Activated naive CD8-positive, alpha-beta T cell treated with anti-CD3 and anti-CD28 coated beads for 36 hours (primary cell): ENCODE results near the gene OCRL. TPM values are rescaled to one million over a fixed set of nuclear protein-coding genes. Genes with fewer than 3 reads are reported as not detected.
A peak's percentile ranks its signal among the peaks of the same experiment; 100 is the strongest.

Source experiments
- DNase-seq: peaks from one replicate; pipeline ENCODE4 v3.0.0; 2021
- H3K27ac Mint-ChIP-seq: one replicate; pipeline ENCODE4 v1.8.0; 2022; ENCODE audit warnings: mild to moderate bottlenecking, moderate library complexity, mixed read lengths
- H3K27me3 Mint-ChIP-seq: one replicate; pipeline ENCODE4 v1.8.0; 2022; ENCODE audit warnings: mild to moderate bottlenecking, mixed read lengths
- H3K36me3 Mint-ChIP-seq: one replicate; pipeline ENCODE4 v1.8.0; 2021; ENCODE audit warnings: mild to moderate bottlenecking, mixed read lengths
- H3K4me1 Mint-ChIP-seq: one replicate; pipeline ENCODE4 v1.8.0; 2021; ENCODE audit warnings: mixed read lengths
- H3K4me3 Mint-ChIP-seq: one replicate; pipeline ENCODE4 v1.8.0; 2022; ENCODE audit warnings: mild to moderate bottlenecking, moderate library complexity, mixed read lengths
- H3K9me3 Mint-ChIP-seq: one replicate; pipeline ENCODE4 v1.8.0; 2022; ENCODE audit warnings: mixed read lengths
- total RNA-seq, 2 experiments: library from RNA; stranded (reverse); gene quantifications; one replicate each; pipeline ENCODE4 v1.2.3, GENCODE V29; 2021

Gene OCRL
- 1 to 10 TPM; 3.9 to 4.0 TPM for total RNA-seq

GRCh38 chrX:129540068-129540653, at the start of gene OCRL:
Gene OCRL (plus strand): TSS chrX:129540259. CDS start chrX:129540440, 181 bp downstream.
- Mint-ChIP-seq H3K4me3 (peak within 1 kb of the TSS; percentile 70), H3K27me3 (no peaks in the 10 kb centered on the region), H3K9me3 (no peaks in the 10 kb centered on the region), H3K36me3 (peaks cover 1% of the 10 kb centered on the region), H3K4me1 (peaks cover 7% of the 10 kb centered on the region), H3K27ac (no peak within 1 kb of the TSS)
- peak; percentile 62 for DNase-seq

DNA sequence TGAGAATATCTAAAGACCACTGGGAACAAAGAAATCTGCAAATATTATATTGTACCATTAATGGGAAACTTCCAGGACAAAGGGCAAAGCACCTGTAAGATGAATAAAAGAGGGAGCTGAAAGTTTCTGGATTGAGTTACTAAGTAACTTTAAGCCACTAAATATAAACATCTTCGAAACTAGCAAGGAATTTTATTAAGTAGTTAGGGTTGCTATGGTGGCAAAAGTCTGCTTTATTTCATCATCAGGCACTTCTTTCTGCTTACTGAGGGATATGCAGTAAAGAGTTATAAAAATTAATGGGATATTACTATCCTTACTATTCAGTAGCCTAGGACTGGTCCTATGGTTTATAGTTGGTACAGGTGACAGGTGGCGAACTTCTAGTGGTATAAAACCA, 49.7 kb upstream of the OCRL start:
- no peaks in the 10 kb centered on the region for H3K27me3 Mint-ChIP-seq
- no peak for DNase-seq
- no peaks in the 10 kb centered on the region for H3K36me3 Mint-ChIP-seq
- H3K9me3 Mint-ChIP-seq, result no peaks in the 10 kb centered on the region
- H3K4me3 Mint-ChIP-seq, result no peak overlapping the region
- no peak overlapping the region for H3K27ac Mint-ChIP-seq
- no peaks in the 10 kb centered on the region for H3K4me1 Mint-ChIP-seq

DNA sequence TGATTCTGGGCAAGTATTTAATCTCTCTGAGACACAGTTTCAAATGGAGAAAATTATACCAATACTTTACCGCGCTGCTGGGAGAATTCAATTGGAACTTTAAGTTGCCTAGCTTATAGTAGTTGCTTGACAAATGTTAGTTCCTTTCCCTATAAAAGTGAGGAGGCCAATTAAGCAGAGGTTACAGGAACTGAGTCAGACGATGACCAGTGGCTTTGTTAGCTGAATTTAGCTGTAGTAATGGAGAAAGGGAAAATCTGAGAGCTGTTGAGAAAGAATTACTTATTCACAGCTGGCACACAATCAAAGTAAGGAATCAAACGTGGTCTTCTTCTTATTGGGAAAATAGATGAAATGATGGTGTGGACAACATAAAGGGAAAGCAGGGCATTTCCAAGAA, 46.4 kb upstream of the OCRL start:
- no peak overlapping the region for H3K27ac Mint-ChIP-seq
- H3K4me3 Mint-ChIP-seq, result no peak overlapping the region
- no peaks in the 10 kb centered on the region for H3K4me1 Mint-ChIP-seq
- H3K27me3 Mint-ChIP-seq, result no peaks in the 10 kb centered on the region
- no peaks in the 10 kb centered on the region for H3K36me3 Mint-ChIP-seq
- H3K9me3 Mint-ChIP-seq, result no peaks in the 10 kb centered on the region
- no peak for DNase-seq

DNA sequence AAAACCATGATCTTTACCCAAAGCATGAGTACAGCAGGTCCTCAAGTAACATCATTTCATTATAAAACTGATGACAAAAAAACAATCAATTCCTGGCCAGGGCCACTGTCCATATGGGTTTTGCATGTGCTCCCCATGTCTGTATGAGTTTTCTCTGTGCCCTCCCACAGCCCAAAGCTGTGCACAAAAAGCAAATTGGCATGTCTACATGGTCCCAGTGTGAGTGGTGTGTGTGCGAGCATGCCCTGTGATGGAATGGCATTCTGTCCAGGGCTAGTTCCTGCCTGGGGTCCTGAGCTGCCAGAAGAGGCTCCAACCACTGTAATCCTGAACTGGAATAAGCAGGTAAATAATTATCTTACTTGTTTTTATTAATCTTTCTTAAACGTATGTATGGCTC, 45.2 kb upstream of the OCRL start:
- Mint-ChIP-seq H3K27me3 (no peaks in the 10 kb centered on the region), H3K36me3 (no peaks in the 10 kb centered on the region), H3K27ac (no peak overlapping the region), H3K4me3 (no peak overlapping the region), H3K9me3 (no peaks in the 10 kb centered on the region), H3K4me1 (no peaks in the 10 kb centered on the region)
- DNase-seq, result no peak

DNA sequence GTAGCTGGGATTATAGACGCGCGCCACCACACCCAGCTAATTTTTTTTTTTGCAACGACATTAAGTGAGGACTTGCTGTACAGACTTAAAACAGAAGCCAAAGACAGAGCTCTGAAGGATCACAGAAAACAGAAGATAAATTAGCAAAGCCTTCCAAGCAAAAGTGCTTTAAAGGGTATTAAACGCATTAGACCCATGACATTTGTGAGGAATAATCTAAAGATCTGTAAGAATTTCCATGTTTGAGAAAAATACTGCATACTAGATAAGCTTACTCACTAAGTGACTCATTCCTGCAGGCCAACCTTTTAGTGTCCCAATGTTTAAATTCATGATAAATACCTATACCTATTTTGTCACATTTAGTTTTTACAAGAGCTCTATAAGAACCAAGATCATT, 44.2 kb upstream of the OCRL start:
- Mint-ChIP-seq H3K36me3 (no peaks in the 10 kb centered on the region), H3K9me3 (no peaks in the 10 kb centered on the region), H3K27me3 (no peaks in the 10 kb centered on the region), H3K27ac (no peak overlapping the region), H3K4me3 (no peak overlapping the region), H3K4me1 (no peaks in the 10 kb centered on the region)
- no peak for DNase-seq

DNA sequence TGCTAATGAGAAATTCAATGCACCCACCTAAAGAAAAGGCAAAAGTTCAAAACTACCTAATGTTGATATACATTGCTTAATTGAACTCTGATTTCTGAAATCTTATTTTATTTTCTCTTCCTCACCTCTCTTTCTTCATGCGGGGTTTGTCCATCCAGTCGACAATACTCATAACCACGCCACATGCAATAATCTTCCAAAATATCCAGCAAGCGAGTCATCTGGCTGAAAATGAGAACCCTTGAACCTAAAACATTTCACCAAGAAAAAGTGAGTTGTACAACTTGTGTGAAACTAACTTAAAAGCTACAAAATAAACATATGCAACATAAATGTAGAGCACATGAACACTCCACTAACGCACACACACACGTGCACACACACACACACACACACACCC, 43.4 kb upstream of the OCRL start:
- Mint-ChIP-seq H3K9me3 (no peaks in the 10 kb centered on the region), H3K36me3 (no peaks in the 10 kb centered on the region), H3K27ac (no peak overlapping the region), H3K27me3 (no peaks in the 10 kb centered on the region), H3K4me3 (no peak overlapping the region), H3K4me1 (no peaks in the 10 kb centered on the region)
- DNase-seq, result no peak

DNA sequence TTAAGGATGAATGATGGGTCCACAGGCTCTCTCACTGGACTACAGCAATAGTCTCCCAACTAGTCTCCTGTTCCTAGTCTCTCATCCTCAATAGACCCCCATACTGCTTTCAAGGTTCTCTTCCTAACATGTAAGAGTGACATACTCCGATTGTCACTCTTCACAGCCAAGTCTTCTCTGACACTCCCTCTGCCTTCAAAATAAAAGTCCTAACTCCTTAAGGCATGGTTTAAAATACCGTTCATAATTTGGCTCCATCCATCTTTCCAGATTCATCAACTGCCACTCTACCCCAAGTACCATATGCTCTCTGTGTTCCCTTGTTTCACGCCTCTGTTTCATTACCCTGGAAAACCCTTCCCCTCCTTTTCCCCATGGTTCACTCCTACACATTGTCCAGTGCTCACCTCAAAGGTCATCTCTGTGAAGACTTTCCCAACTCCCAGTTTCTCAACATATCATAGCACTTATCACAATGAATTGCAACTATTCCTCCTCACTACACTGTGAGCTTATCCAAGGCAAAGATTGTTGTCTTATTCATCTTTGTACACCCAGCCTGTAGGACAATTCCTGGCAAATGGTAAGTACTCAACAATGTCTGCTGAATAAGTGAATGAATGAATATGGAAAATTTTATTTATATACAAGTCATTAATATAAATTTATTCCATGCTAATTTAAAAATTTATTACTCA, 42.8 kb upstream of the OCRL start:
- Mint-ChIP-seq H3K27me3 (no peaks in the 10 kb centered on the region), H3K4me3 (no peak overlapping the region), H3K27ac (no peak overlapping the region), H3K36me3 (no peaks in the 10 kb centered on the region), H3K9me3 (no peaks in the 10 kb centered on the region), H3K4me1 (no peaks in the 10 kb centered on the region)
- no peak for DNase-seq

- Mint-ChIP-seq H3K9me3 (no peaks in the 10 kb centered on the region), H3K4me1 (peaks cover 4% of the 10 kb centered on the region), H3K4me3 (no peak overlapping the region), H3K27ac (no peak overlapping the region), H3K36me3 (no peaks in the 10 kb centered on the region), H3K27me3 (no peaks in the 10 kb centered on the region)
- no peak for DNase-seq
These were observed 29.7 kb upstream of the OCRL start for GRCh38 chrX:129510331-129510730.

- DNase-seq, result no peak
- Mint-ChIP-seq H3K9me3 (no peaks in the 10 kb centered on the region), H3K27ac (no peak overlapping the region), H3K36me3 (no peaks in the 10 kb centered on the region), H3K4me1 (peaks cover 4% of the 10 kb centered on the region), H3K27me3 (no peaks in the 10 kb centered on the region), H3K4me3 (no peak overlapping the region)
These were observed 28.4 kb upstream of the OCRL start for GRCh38 chrX:129511689-129512088.

DNA sequence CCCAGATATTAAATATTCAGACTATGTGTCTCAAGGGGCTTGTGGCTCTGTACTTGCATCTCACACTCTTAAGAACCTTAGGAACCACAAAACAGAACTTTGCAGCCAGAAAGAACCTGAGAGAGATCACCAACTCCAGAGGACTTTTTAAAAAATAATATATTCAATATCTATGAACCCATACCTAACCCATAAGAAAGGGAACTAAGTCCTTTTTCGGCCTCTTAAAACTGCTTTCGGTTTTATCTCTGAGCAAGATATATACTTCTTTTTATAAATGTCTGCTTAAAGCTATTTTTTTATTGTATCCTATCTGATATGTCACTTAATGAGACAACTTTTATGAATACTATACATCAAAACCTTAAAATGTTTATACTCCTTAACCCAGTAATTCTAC, 27.6 kb upstream of the OCRL start:
- Mint-ChIP-seq H3K27me3 (no peaks in the 10 kb centered on the region), H3K4me3 (no peak overlapping the region), H3K9me3 (no peaks in the 10 kb centered on the region), H3K27ac (no peak overlapping the region), H3K36me3 (no peaks in the 10 kb centered on the region), H3K4me1 (peaks cover 4% of the 10 kb centered on the region)
- no peak for DNase-seq

DNA sequence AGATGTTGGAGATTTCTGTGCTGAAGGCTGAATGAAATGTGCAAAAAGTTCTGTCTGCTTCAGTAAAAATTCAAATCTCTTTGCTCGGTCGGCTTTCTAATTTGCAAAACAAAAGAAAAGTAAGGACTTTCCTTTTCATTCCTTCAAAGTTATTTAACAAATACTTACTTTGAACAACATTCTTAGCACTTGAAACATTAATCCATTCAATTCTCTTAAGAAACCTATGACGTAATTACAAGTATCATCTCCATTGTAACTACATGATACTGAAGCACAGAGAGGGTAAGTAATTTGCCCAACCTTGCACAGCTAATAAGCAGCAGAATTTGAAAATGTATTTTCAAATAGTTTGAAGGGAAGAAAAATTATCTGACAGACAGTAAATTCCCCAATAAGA, 23.7 kb upstream of the OCRL start:
- no peaks in the 10 kb centered on the region for H3K27me3 Mint-ChIP-seq
- H3K36me3 Mint-ChIP-seq, result no peaks in the 10 kb centered on the region
- no peak for DNase-seq
- no peaks in the 10 kb centered on the region for H3K9me3 Mint-ChIP-seq
- no peak overlapping the region for H3K4me3 Mint-ChIP-seq
- H3K4me1 Mint-ChIP-seq, result no peaks in the 10 kb centered on the region
- H3K27ac Mint-ChIP-seq, result no peak overlapping the region

DNA sequence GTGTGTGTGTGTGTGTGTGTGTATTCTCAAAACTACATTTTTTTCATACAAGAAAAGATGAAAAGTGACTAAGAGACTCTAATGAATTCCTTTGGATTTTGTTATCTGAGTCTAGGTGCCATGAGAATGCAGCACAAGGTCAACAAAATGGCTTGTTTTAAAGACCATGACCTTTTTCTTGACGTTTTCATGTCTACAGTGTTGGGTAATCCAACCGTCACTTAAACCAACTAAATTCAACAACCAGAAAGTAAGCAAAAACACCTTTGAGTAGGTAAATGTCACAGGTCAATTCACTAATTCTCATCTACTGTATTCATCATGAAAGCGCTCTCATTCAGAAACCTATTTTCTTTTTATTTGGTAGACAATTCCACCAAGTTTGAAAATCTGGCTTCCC, 19.9 kb upstream of the OCRL start:
- Mint-ChIP-seq H3K27me3 (peaks cover 9% of the 10 kb centered on the region), H3K4me1 (no peaks in the 10 kb centered on the region), H3K9me3 (no peaks in the 10 kb centered on the region), H3K36me3 (no peaks in the 10 kb centered on the region), H3K4me3 (no peak overlapping the region), H3K27ac (no peak overlapping the region)
- no peak for DNase-seq

GRCh38 chrX:129522184-129523078, 17.6 kb upstream of the OCRL start:
- no peaks in the 10 kb centered on the region for H3K9me3 Mint-ChIP-seq
- H3K27ac Mint-ChIP-seq, result no peak overlapping the region
- H3K27me3 Mint-ChIP-seq, result peaks cover 9% of the 10 kb centered on the region
- no peaks in the 10 kb centered on the region for H3K4me1 Mint-ChIP-seq
- peak overlapping the region; percentile 78 for H3K4me3 Mint-ChIP-seq
- H3K36me3 Mint-ChIP-seq, result no peaks in the 10 kb centered on the region
- no peak for DNase-seq

GRCh38 chrX:129523079-129523911, 16.8 kb upstream of the OCRL start, which contains the start of gene SMARCA1:
Gene SMARCA1 (minus strand): TSS chrX:129523490. CDS start chrX:129523370, 120 bp downstream.
- Mint-ChIP-seq H3K4me3 (peak within 1 kb of the TSS; percentile 78), H3K9me3 (no peaks in the 10 kb centered on the region), H3K4me1 (no peaks in the 10 kb centered on the region), H3K27ac (no peak within 1 kb of the TSS), H3K36me3 (no peaks in the 10 kb centered on the region), H3K27me3 (peaks cover 9% of the 10 kb centered on the region)
- DNase-seq, result no peak
